Islet of Langerhans (tissue), 1 donor: ENCODE results near the gene RSAD1.

Experiments used
- FAIRE-seq: peaks from one replicate; lab custom pipeline; 2011; peaks lifted over from hg19 to GRCh38; lab: Jason Lieb, UNC

RSAD1 gene

DNA sequence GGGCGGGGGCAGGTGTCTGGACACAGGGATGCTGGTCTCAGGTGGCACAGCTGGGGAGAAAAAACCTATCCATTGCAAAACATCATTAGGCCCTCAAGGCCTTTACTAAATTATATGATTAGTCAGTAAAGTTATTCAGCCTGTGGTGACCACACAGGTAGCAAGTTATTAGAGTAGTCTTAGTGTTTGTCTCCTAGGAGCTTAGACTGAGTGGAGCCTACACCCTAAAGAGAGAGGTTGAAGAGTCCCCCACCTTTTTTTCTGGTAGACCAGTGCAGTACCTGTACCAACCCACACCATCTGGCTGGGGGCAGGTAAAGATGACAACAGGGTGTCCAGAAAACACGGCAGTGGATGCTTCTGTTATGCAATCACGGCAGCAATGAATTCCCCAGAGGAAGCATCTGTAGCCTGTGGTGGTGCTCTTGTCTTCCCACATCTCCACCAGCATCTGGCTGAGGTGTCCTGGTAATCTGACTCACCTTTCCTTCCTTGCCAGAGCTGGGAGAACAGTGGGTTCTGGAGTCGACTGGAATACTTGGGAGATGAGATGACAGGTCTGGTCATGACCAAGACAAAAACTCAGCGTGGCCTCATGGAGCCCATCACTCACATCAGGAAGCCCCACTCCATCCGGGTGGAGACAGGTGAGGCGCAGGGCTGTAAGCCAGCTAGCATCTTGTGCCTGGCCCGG lies 40.6 kb downstream of the RSAD1 start:
- FAIRE-seq = no peak

DNA sequence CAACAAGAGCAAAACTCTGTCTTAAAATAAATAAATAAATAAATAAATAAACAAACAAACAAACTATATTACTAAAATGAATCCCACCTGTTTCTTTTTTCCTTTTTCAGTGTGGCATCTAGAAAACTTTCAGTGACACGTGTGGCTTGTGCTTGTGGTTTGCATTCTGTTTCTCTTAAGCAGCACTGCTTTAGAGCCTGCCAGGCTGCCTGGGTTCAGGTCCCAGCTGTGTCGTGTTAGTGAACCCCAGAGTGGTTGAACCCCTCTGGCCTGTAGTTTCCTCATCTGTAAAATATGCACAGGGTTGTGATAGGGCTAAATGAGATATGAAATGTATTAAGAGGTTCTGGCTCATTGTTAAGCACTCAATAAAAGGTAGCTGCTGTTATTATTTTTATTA lies 41.8 kb downstream of the RSAD1 start:
- no peak for FAIRE-seq

DNA sequence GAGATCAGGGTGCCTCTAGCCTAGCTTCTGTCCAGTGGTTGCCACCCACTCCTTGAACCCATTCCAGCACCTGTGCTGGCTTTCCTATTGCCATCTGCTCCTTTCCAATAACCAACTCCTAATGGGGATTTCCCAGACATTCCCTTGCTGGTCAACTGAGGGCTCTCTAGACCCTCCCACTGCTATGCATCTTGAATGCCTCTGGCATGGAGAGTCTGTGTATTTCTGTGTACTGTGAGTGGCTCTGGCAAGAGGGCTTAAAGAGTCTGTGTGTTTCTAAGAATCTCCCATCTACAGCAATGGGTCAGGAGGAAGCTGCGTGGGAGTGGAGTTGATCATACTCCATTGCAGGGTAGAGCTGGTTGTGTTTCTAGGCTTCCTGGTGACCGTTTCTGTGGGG lies 42.9 kb downstream of the RSAD1 start:
- FAIRE-seq = no peak

DNA sequence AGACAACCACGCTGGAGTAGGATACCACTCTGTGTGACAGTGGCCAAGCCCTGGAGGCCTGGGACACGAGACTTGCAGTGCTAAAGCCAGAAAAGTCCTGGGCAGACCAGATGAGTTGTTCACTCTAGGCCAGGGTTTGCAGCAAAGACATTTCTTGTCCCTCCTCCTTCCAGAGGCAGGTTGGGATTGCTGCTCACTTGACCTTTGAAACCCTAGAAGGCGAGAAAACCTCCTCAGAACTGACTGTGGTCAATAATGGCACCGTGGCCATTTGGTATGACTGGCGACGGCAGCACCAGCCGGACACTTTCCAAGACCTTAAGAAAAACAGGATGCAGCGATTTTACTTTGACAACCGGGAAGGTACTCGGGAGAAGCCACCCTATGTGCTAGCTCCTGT lies 44.1 kb downstream of the RSAD1 start:
- no peak for FAIRE-seq

DNA sequence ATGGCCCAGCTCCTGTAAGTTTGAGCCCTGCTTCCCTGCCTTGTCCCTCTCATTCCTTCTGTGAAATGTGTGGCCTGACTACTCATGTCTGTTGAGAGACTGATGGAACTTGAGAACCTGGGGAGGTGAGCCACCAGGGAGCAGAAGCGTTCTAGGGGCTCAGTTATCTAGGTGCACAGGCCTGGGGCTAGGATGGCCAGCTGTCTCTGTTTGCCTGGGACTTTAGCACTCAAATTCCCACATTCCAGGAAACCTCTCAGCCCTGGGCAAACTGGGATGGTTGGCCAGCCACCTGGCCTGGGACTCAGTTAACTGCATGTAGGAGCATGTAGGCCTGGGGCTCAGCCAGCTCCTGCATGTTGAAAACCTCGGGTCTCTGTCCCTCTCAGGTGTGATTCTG lies 44.5 kb downstream of the RSAD1 start:
- FAIRE-seq = no peak

DNA sequence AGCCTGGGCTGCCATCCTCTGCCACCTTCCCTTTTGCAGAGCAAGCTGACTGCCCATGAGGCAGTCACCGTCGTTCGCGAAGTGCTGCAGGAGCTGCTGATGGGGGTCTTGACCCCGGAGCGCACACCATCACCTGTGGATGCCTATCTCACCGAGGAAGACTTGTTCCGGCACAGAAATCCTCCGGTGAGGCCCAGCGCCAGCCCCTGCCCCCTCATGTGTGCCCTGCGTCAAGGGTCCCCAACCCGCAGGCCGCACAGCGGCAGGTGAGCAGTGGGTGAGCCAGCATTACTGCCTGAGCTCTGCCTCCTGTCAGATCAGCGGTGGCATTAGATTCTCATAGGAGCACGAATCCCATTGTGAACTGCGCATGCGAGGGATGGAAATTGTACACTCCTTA lies 46.2 kb downstream of the RSAD1 start:
- no peak for FAIRE-seq

DNA sequence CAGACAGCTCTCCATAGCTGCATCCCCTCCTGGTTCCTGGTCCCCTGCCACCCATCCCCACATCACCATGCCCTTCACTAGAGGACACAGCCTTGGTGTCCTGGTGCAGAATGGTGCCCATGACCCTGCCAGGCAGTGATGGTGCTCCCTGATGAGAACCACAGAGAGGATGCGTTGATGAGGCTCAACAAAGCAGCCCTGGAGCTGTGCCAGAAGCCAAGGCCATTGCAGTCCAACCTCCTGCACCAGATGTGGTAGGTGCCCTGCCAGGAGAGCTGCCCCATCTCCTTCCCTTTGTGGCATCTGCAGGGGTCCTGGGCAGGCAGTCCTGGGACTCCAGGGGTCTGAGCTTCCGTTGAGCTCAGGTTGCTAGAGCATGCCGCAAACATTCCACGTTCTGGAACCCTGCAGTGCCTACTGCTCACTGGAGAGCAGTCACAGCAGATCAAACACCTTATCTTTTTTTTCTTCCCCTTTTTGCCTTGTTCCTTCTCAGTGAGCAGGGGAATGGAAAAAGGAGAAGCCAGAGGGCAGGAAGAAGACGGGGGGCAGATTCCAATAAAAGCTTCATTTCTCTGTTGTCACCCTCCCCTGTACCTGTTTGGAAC lies 48.6 kb downstream of the RSAD1 start:
- no peak for FAIRE-seq

DNA sequence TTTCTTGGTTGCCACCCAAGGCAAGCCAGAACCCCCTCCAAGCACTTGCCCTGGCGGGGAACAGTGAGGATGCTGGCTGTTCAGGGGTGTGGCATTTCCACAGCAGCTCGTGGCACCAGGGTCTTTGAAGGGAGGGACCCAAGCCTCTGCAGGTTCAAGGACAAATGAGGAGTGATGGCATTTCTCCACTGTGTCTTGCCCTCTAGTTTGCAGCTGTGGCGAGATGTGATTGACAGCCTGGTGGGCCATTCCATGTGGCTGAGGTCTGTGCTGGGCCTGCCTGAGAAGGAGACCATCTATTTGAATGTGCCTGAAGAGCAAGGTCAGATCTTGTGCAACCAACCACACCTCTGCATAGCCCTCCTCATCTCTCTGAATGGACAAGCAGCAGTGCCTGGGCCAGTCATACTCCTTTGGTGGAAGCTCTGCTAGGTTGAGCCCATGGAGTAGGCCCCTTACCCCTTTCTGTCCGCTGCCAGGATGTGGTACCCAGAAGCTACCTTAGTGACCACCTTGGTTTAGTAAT lies 49.4 kb downstream of the RSAD1 start:
- no peak for FAIRE-seq

DNA sequence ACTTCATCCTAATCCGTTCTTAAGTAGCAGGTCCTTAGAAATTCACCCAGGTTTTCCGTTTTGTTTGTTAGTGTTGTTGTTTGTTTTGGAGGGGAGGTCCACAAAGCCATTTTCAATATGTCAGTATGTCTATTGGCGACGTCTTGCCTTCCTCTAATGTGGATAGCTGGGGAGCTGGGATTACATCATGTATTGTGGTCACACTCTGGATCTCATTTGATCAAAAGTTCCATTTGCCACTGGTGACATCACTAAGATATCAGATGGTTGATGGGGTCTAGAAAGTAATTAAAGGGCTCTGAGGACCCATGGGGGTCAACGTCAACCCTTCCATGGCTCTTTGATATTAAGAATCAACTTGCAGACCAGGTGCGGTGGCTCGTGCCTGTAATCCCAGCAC lies 51.2 kb downstream of the RSAD1 start:
- FAIRE-seq = no peak

DNA sequence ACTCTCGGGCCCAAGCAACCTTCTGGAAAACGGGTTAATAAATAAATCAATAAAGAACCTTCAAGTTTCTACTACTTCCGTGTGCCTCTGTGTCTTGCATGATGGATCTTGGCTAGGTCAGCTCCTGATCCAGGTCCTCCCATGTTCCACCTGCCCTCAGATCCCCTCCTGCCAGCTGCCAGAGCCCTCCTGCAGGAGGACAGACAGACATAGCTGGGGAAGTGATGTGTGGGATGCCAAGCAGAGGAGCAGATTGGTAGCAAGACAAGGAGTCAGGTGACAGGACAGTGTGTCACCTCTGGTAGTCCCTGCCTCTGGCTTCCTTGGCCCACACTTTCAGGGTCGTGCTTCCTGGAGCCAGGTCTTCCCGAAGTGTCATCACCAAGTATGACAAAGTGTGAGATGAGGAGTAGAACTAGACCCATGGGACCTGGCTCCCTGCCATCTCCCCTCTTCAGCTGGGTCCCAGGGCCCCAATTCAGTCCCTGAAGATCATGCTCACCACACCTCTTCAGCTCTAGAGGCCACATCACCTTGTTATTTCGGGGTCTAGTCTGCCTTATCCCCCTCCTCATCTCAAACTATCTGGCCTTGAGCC lies 52.9 kb downstream of the RSAD1 start:
- FAIRE-seq = no peak

DNA sequence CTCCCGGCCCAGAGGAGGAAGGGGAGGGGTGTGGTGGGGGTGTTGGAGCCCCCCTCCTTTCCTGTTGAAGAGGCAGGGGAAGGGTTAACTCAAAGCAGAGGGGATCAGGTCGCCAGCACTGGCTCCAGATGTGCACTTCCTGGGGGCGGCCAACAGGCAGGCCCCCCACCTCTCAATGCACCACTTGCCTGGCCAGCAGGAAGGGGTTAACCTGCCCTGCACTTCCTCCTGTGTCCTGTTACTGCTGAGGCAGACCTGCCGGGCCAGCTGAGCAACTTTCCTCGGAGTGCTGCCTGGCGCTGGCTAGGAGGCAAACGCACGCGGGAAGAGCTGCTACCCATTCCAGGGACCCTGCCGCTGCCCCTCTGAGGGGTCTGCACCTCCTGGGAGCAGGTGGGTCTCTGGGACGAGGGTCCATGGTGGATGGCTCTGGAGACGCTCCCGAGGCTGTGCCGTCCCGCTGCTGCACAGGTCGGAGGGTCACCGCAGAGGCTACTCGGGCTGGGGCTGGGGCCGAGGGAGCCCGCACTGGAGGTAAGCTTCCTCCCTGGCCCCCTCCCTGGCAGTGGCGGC lies 53.9 kb downstream of the RSAD1 start, which contains the start of gene EPN3:
Gene EPN3, plus strand, starts transcription at position 284 of the 573 bp plus-strand sequence. CDS start 3,822 bp downstream, outside the sequence.
- FAIRE-seq = no peak

DNA sequence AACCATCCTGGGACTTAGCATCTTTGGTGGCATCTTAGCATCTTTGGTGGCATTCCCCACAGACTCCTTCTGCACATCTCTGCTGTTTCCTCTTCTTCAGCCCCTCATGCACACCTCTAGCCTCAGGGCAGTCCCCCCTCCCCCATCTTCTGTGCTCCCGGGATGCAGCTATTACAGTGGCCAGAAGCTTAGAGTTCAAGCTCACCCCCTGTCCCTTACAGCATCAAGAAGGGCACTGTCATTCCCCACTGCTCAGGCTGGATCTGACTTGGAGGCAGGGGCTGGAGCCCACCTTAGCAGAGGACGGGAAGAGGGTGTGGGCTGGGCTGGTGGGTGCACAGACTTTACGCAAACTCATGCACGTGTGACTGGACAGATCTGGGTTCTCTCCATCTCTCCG lies 54.5 kb downstream of the RSAD1 start:
- FAIRE-seq = no peak

DNA sequence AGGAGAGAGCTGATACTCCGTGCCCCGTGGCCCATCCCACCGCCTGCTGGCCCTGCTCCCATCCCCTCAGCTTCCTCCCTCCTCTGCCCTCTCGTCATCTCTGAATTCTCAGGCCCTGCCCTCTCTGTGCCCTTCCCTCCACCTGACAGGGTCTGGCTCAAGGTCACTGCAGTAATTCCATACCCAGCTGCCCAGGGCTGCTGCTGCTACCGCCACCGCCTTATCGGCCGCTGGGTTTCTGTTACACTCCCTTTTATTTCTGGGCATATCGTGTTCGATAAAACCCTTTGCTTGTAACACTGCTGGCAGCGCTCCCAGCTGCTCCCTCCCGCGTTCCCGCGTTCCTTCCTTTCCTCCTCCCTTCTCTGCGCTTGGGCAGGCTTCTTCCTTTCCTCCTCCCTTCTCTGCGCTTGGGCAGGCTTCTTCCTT lies 55.1 kb downstream of the RSAD1 start:
- no peak for FAIRE-seq

DNA sequence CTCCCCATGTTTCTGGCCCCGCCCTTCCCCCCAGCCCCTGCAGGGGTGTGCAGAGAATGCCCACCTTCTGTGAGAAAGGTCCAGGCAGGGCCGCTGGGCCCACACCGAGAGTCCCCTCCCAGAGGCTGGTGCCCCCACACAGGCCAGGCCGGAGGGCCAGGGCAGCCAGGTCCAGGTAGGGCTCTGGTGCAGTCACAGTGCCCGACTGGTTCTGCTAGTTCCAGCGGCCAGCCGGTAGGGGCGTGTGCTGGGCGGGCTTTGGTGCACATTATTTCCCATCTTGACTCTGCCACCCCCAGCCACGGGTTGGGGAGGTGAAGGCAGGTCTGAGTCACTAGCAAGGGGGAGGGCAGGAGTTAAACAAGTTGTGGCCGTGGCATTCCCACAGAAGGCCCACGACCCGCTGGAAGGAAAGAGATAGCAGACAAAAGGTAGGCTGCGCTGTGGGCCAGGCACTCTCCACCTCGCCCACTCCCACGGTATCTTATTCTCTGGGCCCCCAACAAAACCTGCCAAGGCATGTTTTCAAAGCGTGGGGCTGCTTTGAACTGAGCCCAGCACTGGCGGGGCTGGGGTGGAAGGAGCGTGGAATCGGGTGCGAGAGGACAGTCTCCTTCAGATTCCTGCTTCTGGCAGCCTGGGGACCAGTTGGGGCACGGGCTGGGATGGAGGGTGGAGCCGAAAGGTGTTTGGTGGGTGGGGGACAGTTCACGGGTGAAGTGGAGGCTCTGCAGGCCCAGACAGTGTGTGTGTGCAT lies 55.7 kb downstream of the RSAD1 start:
- no peak for FAIRE-seq

DNA sequence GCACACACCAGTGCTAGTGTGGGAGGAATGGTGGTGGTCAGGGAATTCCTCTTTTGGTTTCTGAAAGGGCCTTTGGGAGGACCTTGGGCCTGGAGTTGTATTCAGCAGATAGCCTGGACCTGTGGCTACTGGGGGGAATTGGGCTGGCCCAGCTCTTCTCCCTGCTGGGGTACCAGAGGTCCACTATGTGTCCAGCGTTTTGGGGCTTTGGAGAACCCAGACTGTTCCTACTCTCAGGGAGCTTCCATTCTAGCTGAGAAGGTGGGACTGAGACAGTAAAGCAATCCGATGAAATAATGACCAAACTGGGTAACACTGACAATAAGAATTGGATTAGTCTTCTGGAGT lies 56.3 kb downstream of the RSAD1 start:
- FAIRE-seq = no peak

DNA sequence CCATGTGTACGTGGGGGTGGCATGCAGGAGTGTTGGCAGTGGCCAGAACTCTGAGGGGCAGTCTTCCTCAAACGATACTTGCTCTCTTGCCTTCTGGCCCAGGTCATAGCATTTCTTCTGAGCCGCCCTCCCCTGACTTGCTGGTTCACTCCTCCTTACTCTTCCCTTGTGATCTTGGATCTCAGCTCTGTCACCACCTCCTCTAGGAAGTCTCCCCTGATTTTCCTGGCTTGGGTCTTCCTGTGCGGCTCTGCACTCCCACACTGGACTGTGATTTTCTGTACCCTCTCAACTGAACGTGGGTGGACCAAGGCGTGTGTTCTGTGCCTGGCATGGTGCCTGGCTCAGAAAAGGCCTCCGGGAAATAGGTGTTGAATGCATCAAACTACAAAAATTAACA lies 56.7 kb downstream of the RSAD1 start:
- no peak for FAIRE-seq
